Muscle layer of colon (tissue), 2 donors: ENCODE measurements around the gene PFKP.

ENCODE experiments used
- H3K27ac ChIP-seq: one replicate; pipeline ENCODE4 v1.7.0; 2013; ENCODE audit warnings: low read depth, mild to moderate bottlenecking, low read length, moderate library complexity
- H3K27me3 ChIP-seq, 2 donors: one replicate each; pipeline ENCODE4 v1.7.0; 2013; ENCODE audit warnings: low read length in 2 of 2, mild to moderate bottlenecking in 2 of 2; ENCODE audit not compliant: insufficient read depth in 2 of 2, control insufficient read depth in 1 of 2
- H3K36me3 ChIP-seq: one replicate; pipeline ENCODE4 v1.7.0; 2013; ENCODE audit warnings: mild to moderate bottlenecking, low read length; ENCODE audit not compliant: insufficient read depth
- H3K4me1 ChIP-seq: one replicate; pipeline ENCODE4 v1.7.0; 2013; ENCODE audit warnings: mild to moderate bottlenecking, low read length; ENCODE audit not compliant: insufficient read depth
- H3K4me3 ChIP-seq, 2 donors: one replicate each; pipeline ENCODE4 v1.7.0; 2013; ENCODE audit warnings: low read length in 2 of 2, low read depth in 1 of 2, mild to moderate bottlenecking in 1 of 2, moderate library complexity in 1 of 2
- H3K9ac ChIP-seq: one replicate; pipeline ENCODE4 v1.7.0; 2013; ENCODE audit warnings: low read length
- H3K9me3 ChIP-seq: one replicate; pipeline ENCODE4 v1.7.0; 2013; ENCODE audit warnings: mild to moderate bottlenecking, low read length
- donor health status: abdominal sarcoma.
- donor health status: Adenocarcinoma of cecum.

PFKP gene

GRCh38 chr10:3094609-3095036 lies 27.3 kb downstream of the PFKP start:
- peaks cover 38% of the 10 kb centered on the region for H3K4me1 ChIP-seq
- peak overlapping the region in 1 of 2 donors; percentile 36 for H3K4me3 ChIP-seq
- no peak overlapping the region for H3K9ac ChIP-seq
- no peaks in the 10 kb centered on the region for H3K27me3 ChIP-seq
- H3K36me3 ChIP-seq = no peaks in the 10 kb centered on the region
- peak overlapping the region; percentile 67 for H3K27ac ChIP-seq
- H3K9me3 ChIP-seq = no peaks in the 10 kb centered on the region

DNA sequence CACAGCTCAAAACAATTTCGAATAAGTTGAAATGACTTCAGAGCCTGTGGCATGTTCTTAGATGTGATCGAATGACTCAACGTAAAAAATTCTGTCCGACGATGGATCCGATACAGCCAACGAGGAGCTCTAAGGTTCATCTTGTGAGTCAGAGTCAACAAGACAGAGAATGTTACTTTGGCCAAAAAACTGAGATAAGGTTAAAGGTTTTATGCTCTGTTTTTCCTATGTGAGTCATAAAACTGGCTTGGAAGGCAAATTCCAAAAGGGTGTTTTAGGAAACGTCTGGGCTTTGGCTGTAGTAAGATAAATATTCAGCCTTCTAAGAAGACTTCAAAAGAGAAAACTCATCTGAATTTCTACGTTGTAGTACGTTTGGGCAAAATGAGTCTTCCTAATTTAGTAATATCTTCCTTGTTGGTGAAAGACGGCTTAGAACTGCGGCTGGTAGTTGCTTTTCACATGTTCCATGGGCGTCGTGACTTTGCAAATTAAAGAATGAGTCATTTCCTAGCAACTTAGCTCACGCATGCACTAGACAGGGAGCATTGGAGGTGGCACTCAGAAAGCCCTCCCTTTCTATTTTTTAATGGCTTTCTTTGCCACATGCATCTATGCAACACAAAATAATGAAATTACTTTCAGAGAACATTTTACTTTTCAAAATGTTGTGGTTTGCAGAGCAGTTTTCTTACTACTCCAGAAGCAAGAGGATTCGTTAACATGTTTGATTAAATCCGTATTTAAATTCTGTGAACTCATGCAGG lies 28.2 kb downstream of the PFKP start:
- Histone ChIP-seq H3K9me3 (no peaks in the 10 kb centered on the region), H3K4me1 (peaks cover 34% of the 10 kb centered on the region), H3K27me3 (no peaks in the 10 kb centered on the region), H3K9ac (no peak overlapping the region), H3K36me3 (no peaks in the 10 kb centered on the region), H3K27ac (peak overlapping the region; percentile 67), H3K4me3 (peak overlapping the region in 1 of 2 donors; percentile 36)

GRCh38 chr10:3096149-3096548 lies 28.8 kb downstream of the PFKP start:
- Histone ChIP-seq H3K27ac (peak overlapping the region; percentile 67), H3K4me1 (peaks cover 29% of the 10 kb centered on the region), H3K9me3 (no peaks in the 10 kb centered on the region), H3K27me3 (no peaks in the 10 kb centered on the region), H3K9ac (no peak overlapping the region), H3K36me3 (no peaks in the 10 kb centered on the region), H3K4me3 (no peak overlapping the region)

- Histone ChIP-seq H3K4me1 (peaks cover 30% of the 10 kb centered on the region), H3K27me3 (no peaks in the 10 kb centered on the region), H3K36me3 (no peaks in the 10 kb centered on the region), H3K9ac (no peak overlapping the region), H3K4me3 (no peak overlapping the region), H3K9me3 (no peaks in the 10 kb centered on the region), H3K27ac (no peak overlapping the region)
These were observed 29.8 kb downstream of the PFKP start for GRCh38 chr10:3097160-3097559.

GRCh38 chr10:3098689-3099088 lies 31.3 kb downstream of the PFKP start:
- Histone ChIP-seq H3K9me3 (no peaks in the 10 kb centered on the region), H3K9ac (no peak overlapping the region), H3K4me1 (peaks cover 30% of the 10 kb centered on the region), H3K27me3 (no peaks in the 10 kb centered on the region), H3K27ac (no peak overlapping the region), H3K4me3 (no peak overlapping the region), H3K36me3 (no peaks in the 10 kb centered on the region)

DNA sequence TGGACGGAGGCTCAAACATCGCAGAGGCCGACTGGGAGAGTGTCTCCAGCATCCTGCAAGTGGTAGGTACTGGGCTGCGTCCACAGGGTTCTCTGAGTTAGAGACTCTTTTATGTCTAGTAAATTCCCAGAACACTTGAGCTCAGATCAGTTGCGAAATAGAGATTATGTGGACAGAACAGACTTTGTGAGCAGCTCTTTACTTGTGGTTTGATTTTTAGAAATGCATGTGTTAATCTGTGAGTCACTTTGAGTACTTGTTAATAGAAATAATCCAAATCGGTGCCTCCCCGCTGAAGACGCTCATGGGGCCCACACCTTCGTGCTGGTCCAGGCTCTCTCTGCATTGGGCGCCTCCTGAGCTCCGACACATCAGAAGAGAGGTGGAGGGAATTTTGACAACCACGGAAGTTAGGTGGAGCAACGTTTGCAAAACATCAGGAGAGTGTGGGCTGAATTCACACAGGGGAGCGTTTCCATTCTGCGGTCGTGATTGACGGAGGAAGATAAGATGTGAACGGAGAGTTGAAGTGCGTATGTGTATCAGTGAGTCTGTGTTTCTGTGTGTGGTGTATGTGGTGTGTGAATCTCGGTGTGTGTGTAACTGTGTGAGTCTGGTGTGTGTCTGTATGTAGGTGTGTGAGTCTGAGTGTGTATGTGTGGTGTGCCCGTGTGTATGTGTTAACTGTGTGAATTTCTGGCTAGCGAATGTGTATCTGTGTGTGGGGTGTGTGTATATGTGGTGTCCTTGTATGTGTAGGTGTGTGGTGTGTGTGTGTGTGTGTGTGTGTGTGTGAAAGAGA lies 32.1 kb downstream of the PFKP start:
- Histone ChIP-seq H3K36me3 (no peaks in the 10 kb centered on the region), H3K27ac (no peak overlapping the region), H3K4me3 (no peak overlapping the region), H3K9me3 (no peaks in the 10 kb centered on the region), H3K4me1 (peaks cover 23% of the 10 kb centered on the region), H3K27me3 (no peaks in the 10 kb centered on the region), H3K9ac (no peak overlapping the region)

GRCh38 chr10:3100093-3100792 lies 32.9 kb downstream of the PFKP start:
- H3K9me3 ChIP-seq = no peaks in the 10 kb centered on the region
- H3K27me3 ChIP-seq = no peaks in the 10 kb centered on the region
- peaks cover 16% of the 10 kb centered on the region for H3K4me1 ChIP-seq
- no peaks in the 10 kb centered on the region for H3K36me3 ChIP-seq
- no peak overlapping the region for H3K9ac ChIP-seq
- no peak overlapping the region for H3K4me3 ChIP-seq
- H3K27ac ChIP-seq = no peak overlapping the region

- Histone ChIP-seq H3K27ac (no peak overlapping the region), H3K9me3 (no peaks in the 10 kb centered on the region), H3K4me1 (peaks cover 11% of the 10 kb centered on the region), H3K9ac (no peak overlapping the region), H3K4me3 (no peak overlapping the region), H3K36me3 (no peaks in the 10 kb centered on the region), H3K27me3 (no peaks in the 10 kb centered on the region)
These were observed 33.7 kb downstream of the PFKP start for GRCh38 chr10:3100856-3101640.

DNA sequence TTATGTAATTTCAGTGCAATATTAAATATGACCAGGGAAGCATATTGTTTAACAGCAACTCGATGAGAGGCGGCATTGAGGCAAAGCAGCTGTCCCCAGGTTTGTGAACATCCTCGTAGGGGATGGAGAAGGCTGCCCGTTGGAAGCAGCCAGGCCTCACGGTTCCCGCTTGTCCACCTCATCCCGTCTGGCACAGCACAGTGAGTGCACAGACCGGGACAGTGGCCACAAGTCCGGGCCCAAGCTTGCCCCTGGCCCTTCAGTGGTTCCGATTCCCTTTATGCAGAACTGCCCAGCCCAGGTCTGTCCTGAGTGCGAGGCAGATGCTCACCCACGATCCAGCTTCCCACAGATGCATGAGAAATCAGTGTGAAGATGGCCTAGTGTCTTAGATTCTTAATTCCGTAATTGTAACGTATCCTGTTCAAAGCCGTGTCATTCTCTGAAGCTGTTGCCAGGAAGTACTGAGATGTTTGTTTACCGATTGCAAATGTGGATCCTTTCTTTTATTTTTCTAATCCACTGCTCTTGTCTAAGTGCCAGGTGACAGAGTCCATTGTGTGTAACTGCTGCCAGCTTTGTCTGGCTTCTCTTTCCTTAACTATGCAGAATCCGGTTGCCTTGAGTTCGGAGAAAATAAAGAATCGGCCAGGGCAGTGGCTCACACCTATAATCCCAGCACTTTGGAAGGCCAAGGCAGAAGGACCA lies 35.5 kb downstream of the PFKP start:
- no peak overlapping the region for H3K9ac ChIP-seq
- H3K27me3 ChIP-seq = no peaks in the 10 kb centered on the region
- no peaks in the 10 kb centered on the region for H3K36me3 ChIP-seq
- no peak overlapping the region for H3K27ac ChIP-seq
- H3K9me3 ChIP-seq = no peaks in the 10 kb centered on the region
- H3K4me3 ChIP-seq = no peak overlapping the region
- H3K4me1 ChIP-seq = peaks cover 6% of the 10 kb centered on the region

DNA sequence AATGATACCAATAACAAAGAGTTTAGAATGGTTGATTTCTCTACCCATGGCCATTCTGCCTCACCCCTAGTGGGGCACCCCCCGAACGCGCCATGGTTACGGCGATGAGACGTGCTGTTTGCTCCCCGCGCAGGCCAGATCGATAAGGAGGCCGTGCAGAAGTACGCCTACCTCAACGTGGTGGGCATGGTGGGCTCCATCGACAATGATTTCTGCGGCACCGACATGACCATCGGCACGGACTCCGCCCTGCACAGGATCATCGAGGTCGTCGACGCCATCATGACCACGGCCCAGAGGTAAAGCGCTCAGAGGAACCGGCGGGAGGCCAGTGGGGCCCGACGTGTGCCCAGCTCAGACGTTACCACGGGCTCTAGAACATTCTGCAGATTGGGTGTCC lies 36.3 kb downstream of the PFKP start:
- peaks cover 6% of the 10 kb centered on the region for H3K4me1 ChIP-seq
- H3K27ac ChIP-seq = no peak overlapping the region
- no peaks in the 10 kb centered on the region for H3K9me3 ChIP-seq
- no peak overlapping the region for H3K4me3 ChIP-seq
- peaks cover 3% of the 10 kb centered on the region for H3K36me3 ChIP-seq
- no peaks in the 10 kb centered on the region for H3K27me3 ChIP-seq
- no peak overlapping the region for H3K9ac ChIP-seq
